K562 (cell line): ENCODE measurements around the gene CABLES1. TPM values are rescaled to one million over a fixed set of nuclear protein-coding genes. Genes with fewer than 3 reads are reported as not detected.

Source experiments
- ATAC-seq: fragments of 200-7000 bp; cut with Tn5 transposase; 3 replicates; pipeline ENCODE4 v1.9.1; 2020; ENCODE audit warnings: moderate library complexity
- BruUV-seq: library from RNA; stranded (reverse); fragments of 400-500 nt; replicated peaks from 2 replicates; lab custom pipeline; 2021; lab: Mats Ljungman, UMichigan
- CTCF ChIA-PET: fragments of 300-600 bp; formaldehyde crosslinking; extraction: SDS; loops from one replicate; lab custom pipeline; 2021; ENCODE audit warnings: low intra/inter-chr PET ratio; lab: Yijun Ruan, JAX
- POLR2A ChIA-PET: fragments of 300-600, 350-650 bp; sonication (Branson Sonifier 250); formaldehyde crosslinking; extraction: SDS; loops from one replicate; lab custom pipeline; 2021; ENCODE audit warnings: antibody characterized with exemption, inconsistent platforms; lab: Yijun Ruan, JAX
- DNase-seq, 4 experiments: peaks; one replicate each; pipeline versions ENCODE4 v3.0.0 to v3.0.0-alpha.2; 2011 to 2018; ENCODE audit warnings: low spot score in 3 of 4, mixed read lengths in 3 of 4; ENCODE audit errors: extremely low read depth in 1 of 4
- FAIRE-seq: peaks from 2 replicates; lab custom pipeline; 2011; peaks lifted over from hg19 to GRCh38; lab: Jason Lieb, UNC
- H2AFZ ChIP-seq: 2 replicates; pipeline ENCODE4 v1.6.0; 2011; ENCODE audit warnings: low read depth, low read length, control low read depth, inconsistent platforms
- H3K27ac ChIP-seq: fragments of 200-600 bp; 3 replicates; pipeline ENCODE4 v1.8.0; 2011; ENCODE audit warnings: low read depth, mild to moderate bottlenecking, control low read depth, inconsistent platforms, low read length, moderate library complexity, mixed read lengths; ENCODE audit errors: extremely low read depth
- H3K27me3 ChIP-seq, 2 experiments: fragments of 300-600 bp in 1 of 2; 2 replicates in 1 of 2; 3 replicates in 1 of 2; pipeline versions ENCODE4 v1.6.0 to v1.8.0; 2011; ENCODE audit warnings: inconsistent platforms in 2 of 2, low read length in 2 of 2, mild to moderate bottlenecking in 1 of 2, mixed read lengths in 1 of 2, moderate library complexity in 1 of 2; ENCODE audit not compliant: control insufficient read depth in 2 of 2, insufficient read depth in 2 of 2
- H3K36me3 ChIP-seq: fragments of 300-600 bp; 3 replicates; pipeline ENCODE4 v1.8.0; 2011; ENCODE audit warnings: mild to moderate bottlenecking, low read length, inconsistent platforms; ENCODE audit not compliant: control insufficient read depth, insufficient read depth
- H3K4me1 ChIP-seq, 2 experiments: fragments of 200-600 bp in 1 of 2; replicated peaks in 1 of 2; 2 replicates in 1 of 2; 3 replicates in 1 of 2; pipeline versions ENCODE4 v1.5.1 to v1.8.0; 2011; ENCODE audit warnings: inconsistent platforms in 2 of 2, low read length in 2 of 2, mild to moderate bottlenecking in 1 of 2, mixed read lengths in 1 of 2, moderate library complexity in 1 of 2; ENCODE audit not compliant: control insufficient read depth in 2 of 2, insufficient read depth in 2 of 2
- H3K4me2 ChIP-seq: 2 replicates; pipeline ENCODE4 v1.6.1; 2011; ENCODE audit warnings: low read length, control low read depth, inconsistent platforms, mixed read lengths; ENCODE audit not compliant: insufficient read depth
- H3K4me3 ChIP-seq: fragments of 200-600 bp; sonication (generic), shearing (Covaris generic); 2 replicates; pipeline ENCODE4 v1.5.1; 2016; ENCODE audit warnings: control low read depth, inconsistent platforms
- H3K79me2 ChIP-seq: fragments of 200-600 bp; 3 replicates; pipeline ENCODE4 v1.8.0; 2011; ENCODE audit warnings: low read length, inconsistent platforms; ENCODE audit not compliant: control insufficient read depth, insufficient read depth
- H3K9ac ChIP-seq, 2 experiments: 2 replicates each; pipeline versions ENCODE4 v1.6.0 to v1.6.1; 2011; ENCODE audit warnings: low read depth in 2 of 2, low read length in 2 of 2, control low read depth in 1 of 2, inconsistent platforms in 1 of 2, mild to moderate bottlenecking in 1 of 2, mixed read lengths in 1 of 2; ENCODE audit not compliant: insufficient read depth in 1 of 2
- H3K9me1 ChIP-seq: one replicate; pipeline ENCODE4 v1.6.0; 2011; ENCODE audit warnings: inconsistent platforms, mild to moderate bottlenecking, low read length, moderate library complexity; ENCODE audit not compliant: control insufficient read depth, insufficient read depth
- H3K9me3 ChIP-seq: replicated peaks from 2 replicates; pipeline ENCODE4 v1.5.1; 2011; ENCODE audit warnings: low read depth, low read length, inconsistent platforms; ENCODE audit not compliant: control insufficient read depth, insufficient read depth
- H4K20me1 ChIP-seq: replicated peaks from 2 replicates; pipeline ENCODE4 v1.6.1; 2011; ENCODE audit warnings: low read length, inconsistent platforms, mixed read lengths; ENCODE audit not compliant: control insufficient read depth, insufficient read depth
- ATF7 ChIP-seq: fragments of 450-650 bp; IDR thresholded peaks from 2 replicates; pipeline ENCODE4 v1.7.1; 2014; ENCODE audit warnings: mild to moderate bottlenecking, moderate library complexity
- GABPA ChIP-seq: fragments of 200-800 bp; sonication (Bioruptor generic); conservative IDR thresholded peaks from 2 replicates; pipeline ENCODE4 v1.6.1; 2016; ENCODE audit warnings: low read depth, missing genetic modification characterization, missing compliant biosample characterization
- GABPB2 ChIP-seq: fragments of 250-450 bp; sonication (Bioruptor Pico); conservative IDR thresholded peaks from 2 replicates; pipeline ENCODE4 v1.5.1; 2021; ENCODE audit warnings: mild to moderate bottlenecking
- ILK ChIP-seq: fragments of 450-650 bp; IDR thresholded peaks from 2 replicates; pipeline ENCODE4 v1.6.1; 2016; ENCODE audit warnings: missing genetic modification characterization, low read depth, mild to moderate bottlenecking, missing compliant biosample characterization, moderate library complexity, borderline replicate concordance
- PRMT5 ChIP-seq: sonication (generic); formaldehyde crosslinking; IDR thresholded peaks from 2 replicates; pipeline ENCODE4 v1.5.0; 2020; ENCODE audit warnings: missing genetic modification reagents
- ZNF75A ChIP-seq: fragments of 450-650 bp; formaldehyde crosslinking; IDR thresholded peaks from 2 replicates; pipeline ENCODE4 v1.4.0; 2020; ENCODE audit warnings: mild to moderate bottlenecking
- WGBS: fragments of 100-300 bp; shearing (Covaris generic); methylation state at CpG from one replicate; pipeline ENCODE4 v1.1.6; 2016; ENCODE audit warnings: low coverage, mixed read lengths; ENCODE audit not compliant: insufficient coverage; ENCODE audit errors: missing lambda C conversion rate; 5-methylcytosine and 5-hydroxymethylcytosine counted together
- in situ Hi-C: fragments of 300-500 bp; cut with MboI; formaldehyde crosslinking; loops from 4 replicates; pipeline ENCODE4 v1.15.0; 2018; ENCODE audit warnings: inconsistent platforms, mixed read lengths
- intact Hi-C: fragments of 100-400 bp; cut with micrococcal nuclease; formaldehyde crosslinking; loops from 2 replicates; pipeline ENCODE4 v1.14.2; 2022
- polyA plus RNA-seq, 8 experiments: library from polyadenylated mRNA; depleted of rRNA in 4 of 8; stranded (reverse) in 5 of 8; unstranded in 3 of 8; fragments of >200 nt; fragmentation: Nextera tagmentation in 2 of 8; fragmentation: Illumina TruSeq in 1 of 8; extraction: Ambion mirVana in 2 of 8; extraction: Trizol in 1 of 8; gene quantifications; 2 replicates each; pipeline versions ENCODE4 v1.2.1 to v1.2.3, GENCODE V29; 2011 to 2014; ENCODE audit warnings: inconsistent platforms in 1 of 8, missing spikeins in 1 of 8
- total RNA-seq, 7 experiments: library from RNA; depleted of rRNA in 6 of 7; stranded (reverse); fragments of >200 nt in 6 of 7; fragmentation: Illumina TruSeq in 2 of 7; extraction: Trizol in 2 of 7; gene quantifications; 2 replicates each; pipeline versions ENCODE4 v1.2.1 to v1.2.3, GENCODE V29; 2011 to 2021; ENCODE audit warnings: low replicate concordance in 1 of 7
- TF ChIP-seq, protein P1 (sequence below): fragments of 250-450 bp; sonication (Bioruptor Pico); IDR thresholded peaks from 2 replicates; pipeline ENCODE4 v1.5.0; 2021

The CABLES1 gene
- total and polyA plus RNA-seq, 9 of the 15 experiments (the other 6 are each of a cell fraction or from before 2014, with no cell fraction given) = 0.04 to 0.10 (median 0.06) TPM; not detected in 3

DNA sequence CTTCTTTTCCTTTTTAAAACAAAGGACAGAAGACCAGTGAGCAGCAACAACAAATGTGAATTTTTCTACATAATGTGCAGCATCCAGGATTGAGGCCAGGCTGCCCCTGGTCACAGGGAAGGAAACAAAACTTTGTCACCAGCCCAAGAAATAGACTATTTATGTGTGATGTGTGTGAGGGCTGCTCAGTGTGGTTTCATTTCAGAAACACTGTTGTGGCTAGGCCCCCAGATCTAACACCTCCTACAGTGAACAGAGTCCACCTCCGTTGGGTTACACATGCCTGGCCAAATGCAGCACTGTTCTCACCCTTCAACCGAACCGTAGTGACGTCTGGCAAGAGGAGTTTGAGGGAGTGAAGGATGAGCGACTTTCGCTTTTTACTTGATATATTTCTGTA is 171.5 kb downstream of the CABLES1 start (continued):
- TF ChIP-seq ZNF75A (CRISPR knock-in tag) = no peak
- TF ChIP-seq PRMT5 = no peak
- TF ChIP-seq, all 486 proteins: peak for 0

DNA sequence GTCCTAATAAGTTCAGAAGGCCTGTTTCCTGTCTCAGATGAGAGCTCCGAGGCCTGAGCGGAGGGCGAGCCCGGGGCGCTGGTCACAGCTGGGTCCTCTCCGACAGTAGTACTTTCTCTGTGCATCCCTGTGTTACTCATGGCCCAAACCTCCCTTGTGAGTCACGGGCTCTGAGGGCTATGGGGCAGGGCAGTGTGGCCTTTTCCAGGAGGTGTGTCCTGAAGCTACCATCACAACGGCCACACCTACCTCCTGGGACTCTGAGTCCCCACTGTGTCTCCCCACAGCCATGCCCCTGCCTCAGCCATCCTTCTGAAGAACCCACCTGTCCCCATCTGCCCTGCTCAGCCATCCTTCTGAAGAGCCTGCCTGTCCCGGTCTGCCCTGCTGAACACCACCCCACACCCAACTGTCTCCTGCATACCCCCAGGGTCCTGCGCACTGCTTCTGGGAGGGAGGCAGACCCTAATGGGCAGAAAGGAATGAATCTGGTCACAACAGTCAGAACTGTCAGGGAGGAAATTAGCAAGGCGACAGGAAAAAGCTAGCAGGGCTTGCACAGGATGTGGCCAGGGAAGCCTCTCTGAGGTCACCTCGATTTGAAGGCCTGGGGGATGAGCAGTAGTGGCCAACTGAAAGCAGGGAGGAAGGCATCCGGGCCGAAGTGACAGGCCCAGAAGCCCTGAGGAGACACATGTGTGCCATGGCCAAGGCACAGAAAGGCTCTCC is 172.4 kb downstream of the CABLES1 start:
- H3K79me2 ChIP-seq = no peaks in the 10 kb centered on the region
- WGBS = 69% methylated on average over 12 of the region's 14 CpGs
- H3K27ac ChIP-seq = no peak overlapping the region
- ATAC-seq (peak; percentile 23), FAIRE-seq (no peak), DNase-seq (no peak)
- no peak overlapping the region for H3K4me3 ChIP-seq
- in situ Hi-C loops = no loop called here
- no peak for TF ChIP-seq ATF7
- no peak for TF ChIP-seq ILK (tag)
- TF ChIP-seq GABPB2 (CRISPR knock-in tag) = no peak
- TF ChIP-seq, protein P1, sequence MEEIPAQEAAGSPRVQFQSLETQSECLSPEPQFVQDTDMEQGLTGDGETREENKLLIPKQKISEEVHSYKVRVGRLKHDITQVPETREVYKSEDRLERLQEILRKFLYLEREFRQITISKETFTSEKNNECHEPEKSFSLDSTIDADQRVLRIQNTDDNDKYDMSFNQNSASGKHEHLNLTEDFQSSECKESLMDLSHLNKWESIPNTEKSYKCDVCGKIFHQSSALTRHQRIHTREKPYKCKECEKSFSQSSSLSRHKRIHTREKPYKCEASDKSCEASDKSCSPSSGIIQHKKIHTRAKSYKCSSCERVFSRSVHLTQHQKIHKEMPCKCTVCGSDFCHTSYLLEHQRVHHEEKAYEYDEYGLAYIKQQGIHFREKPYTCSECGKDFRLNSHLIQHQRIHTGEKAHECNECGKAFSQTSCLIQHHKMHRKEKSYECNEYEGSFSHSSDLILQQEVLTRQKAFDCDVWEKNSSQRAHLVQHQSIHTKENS (CRISPR knock-in tag) = no peak
- TF ChIP-seq GABPA (tag) = peak; percentile 29; the same call in 1 of the 2 replicates
- H3K9me1 ChIP-seq = no peaks in the 10 kb centered on the region
- no peaks in the 10 kb centered on the region for H3K27me3 ChIP-seq
- no peaks in the 10 kb centered on the region for H4K20me1 ChIP-seq
- peak overlapping the region in 1 of 2 experiments; percentile 22; a peak in 1 of 4 replicates for H3K9ac ChIP-seq
- intact Hi-C loops = no loop called here
- no peaks in the 10 kb centered on the region for H3K36me3 ChIP-seq
- POLR2A ChIA-PET = interaction anchor here (1.2 to 1.3 kb wide), 3 partner anchors 9 to 13 kb away, joined by 3 to 4 read pairs (median 3); no protein-coding TSS in a partner anchor
- no peak overlapping the region for H2AFZ ChIP-seq
- no peak overlapping the region for H3K4me2 ChIP-seq
- BruUV-seq = no TSS peak
- H3K4me1 ChIP-seq = peaks cover 0 to 3% of the 10 kb centered on the region in 2 experiments; a peak in 1 of 5 replicates
- CTCF ChIA-PET = no interaction called here
- no peaks in the 10 kb centered on the region for H3K9me3 ChIP-seq

Other genes starting within 250 kb of the CABLES1 start
- gene RBBP8, start 202.2 kb upstream of the CABLES1 start, total RNA-seq (2014; rRNA removed) = 34.7 and 34.8 TPM in 2 replicates
- 63.1 and 71.3 TPM in 2 replicates for gene RBBP8, start 202.2 kb upstream of the CABLES1 start, total RNA-seq (2014; rRNA removed; fragmentation: Illumina TruSeq; extraction: Trizol)
- 49.6 and 51.5 TPM in 2 replicates for gene RBBP8, start 202.2 kb upstream of the CABLES1 start, total RNA-seq (2015; rRNA removed; fragmentation: Illumina TruSeq; extraction: Trizol)
- 48.9 and 52.4 TPM in 2 replicates for gene RBBP8, start 202.2 kb upstream of the CABLES1 start, total RNA-seq (2021)
- 31.0 and 54.5 TPM in 2 replicates for gene RBBP8, start 202.2 kb upstream of the CABLES1 start, polyA plus RNA-seq (2011; rRNA removed)
- gene RBBP8, start 202.2 kb upstream of the CABLES1 start, polyA plus RNA-seq (2014; fragmentation: Illumina TruSeq; extraction: Trizol) = 42.2 and 51.2 TPM in 2 replicates
- 10 to 100 TPM; 28.4 to 45.6 TPM for gene RBBP8, start 202.2 kb upstream of the CABLES1 start, polyA plus RNA-seq (2014; fragmentation: Nextera tagmentation; extraction: Ambion mirVana)
- gene RBBP8, start 202.2 kb upstream of the CABLES1 start, polyA plus RNA-seq (2014; rRNA removed) = 30.7 and 38.0 TPM in 2 replicates